Measurements from ENCODE around the gene FIGN. TPM values are rescaled to one million over a fixed set of nuclear protein-coding genes. Genes with fewer than 3 reads are reported as not detected.

FIGN gene
- total and polyA plus RNA-seq, 2 of the 8 experiments (the other 6 are each of a cell fraction or from before 2014, with no cell fraction given): 5.0 to 22.8 TPM

GRCh38 chr2:163548970-163549369, 186.8 kb downstream of the FIGN start:
- no peak for FAIRE-seq
- no peak overlapping the region for H3K56ac ChIP-seq (replicated peaks; ENCODE audit: insufficient read length, low read depth, low read length)
- no peak overlapping the region for H4K5ac ChIP-seq (ENCODE audit: insufficient read length, low read depth, low read length)
- no peaks in the 10 kb centered on the region for H4K20me1 ChIP-seq (replicated peaks in 1 of 2; ENCODE audit: control insufficient read depth in 1 of 2, insufficient read depth in 2 of 2, low read length in 2 of 2)
- H3K4me2 ChIP-seq (ENCODE audit: insufficient read depth in 1 of 2, low read depth in 2 of 2, low read length in 2 of 2): no peak overlapping the region
- DNase-seq (ENCODE audit: low read depth in 1 of 2, low spot score in 2 of 2): no peak
- H2BK120ac ChIP-seq (replicated peaks; ENCODE audit: low read depth, low read length): no peak overlapping the region
- 85% methylated on average over 3 of the region's 3 CpGs; no CpG with 5 or more reads in 1 of the 2 experiments for WGBS, 2 experiments (ENCODE audit: extremely low coverage in 1 of 2, insufficient coverage in 1 of 2, insufficient read length in 1 of 2, insufficient replicate concordance in 2 of 2, low coverage in 1 of 2, low lambda C conversion rate in 2 of 2, missing lambda C conversion rate in 1 of 2)
- no peak overlapping the region for H2BK12ac ChIP-seq (ENCODE audit: low read depth, low read length)
- H3K14ac ChIP-seq (ENCODE audit: insufficient read length): no peak overlapping the region
- H2BK20ac ChIP-seq (ENCODE audit: low read length): no peak overlapping the region
- H3K4me3 ChIP-seq (ENCODE audit: extremely low read depth in 1 of 4, insufficient read depth in 2 of 4, low read depth in 3 of 4, low read length in 4 of 4): no peak overlapping the region
- H3K27me3 ChIP-seq (replicated peaks in 1 of 4; ENCODE audit: control insufficient read depth in 3 of 4, extremely low read depth in 1 of 4, insufficient read depth in 3 of 4, low read length in 3 of 4): no peaks in the 10 kb centered on the region
- no peaks in the 10 kb centered on the region for H3K9me3 ChIP-seq (ENCODE audit: insufficient read depth in 2 of 2, low read depth in 1 of 2, low read length in 1 of 2)
- H3K27ac ChIP-seq (ENCODE audit: low read depth, low read length): no peak overlapping the region
- no peaks in the 10 kb centered on the region for H3K23me2 ChIP-seq (ENCODE audit: low read depth, low read length)
- H2AFZ ChIP-seq (ENCODE audit: low read length): no peak overlapping the region
- H3K4me1 ChIP-seq (replicated peaks in 1 of 4; ENCODE audit: control insufficient read depth in 3 of 4, insufficient read depth in 4 of 4, low read length in 3 of 4): no peaks in the 10 kb centered on the region
- no peak overlapping the region for H4K91ac ChIP-seq (replicated peaks; ENCODE audit: insufficient read length, low read length)
- CTCF ChIA-PET (ENCODE audit: partially characterized antibody): interaction anchor here (0.7 kb wide), 1 partner anchor 13 kb away, joined by 3 read pairs; no protein-coding TSS in a partner anchor
- no peaks in the 10 kb centered on the region for H3K36me3 ChIP-seq (ENCODE audit: control insufficient read depth in 2 of 4, insufficient read depth in 4 of 4, low read length in 3 of 4)
- no peak overlapping the region for H2AK5ac ChIP-seq (ENCODE audit: low read depth, low read length)
- POLR2A ChIA-PET (ENCODE audit: partially characterized antibody): no interaction called here
- H3K79me2 ChIP-seq (ENCODE audit: control insufficient read depth in 1 of 2, insufficient read depth in 2 of 2, low read length in 2 of 2): no peaks in the 10 kb centered on the region
- H3K79me1 ChIP-seq (ENCODE audit: low read depth, low read length): no peaks in the 10 kb centered on the region
- no peak overlapping the region for H2BK15ac ChIP-seq (ENCODE audit: low read length)
- H2BK5ac ChIP-seq (ENCODE audit: low read depth, low read length): no peak overlapping the region
- H3K9ac ChIP-seq (replicated peaks in 1 of 4; ENCODE audit: extremely low read depth in 1 of 4, low read depth in 3 of 4, low read length in 3 of 4): no peak overlapping the region
- H4K8ac ChIP-seq (ENCODE audit: extremely low read depth, insufficient read depth, low read length): no peak overlapping the region
- no peak overlapping the region for H3K23ac ChIP-seq (ENCODE audit: insufficient read length)
- no peak overlapping the region for H3K18ac ChIP-seq (ENCODE audit: extremely low read depth, low read length)
- no peak overlapping the region for H3K4ac ChIP-seq (replicated peaks; ENCODE audit: insufficient read length, low read depth, low read length)
- TF ChIP-seq SIN3A (conservative IDR thresholded peaks at IDR 0.05 in 1 of 2, IDR thresholded peaks at IDR 0.05 in 1 of 2; ENCODE audit: low read depth in 1 of 2, low read length in 2 of 2) (no peak), SIX5 (IDR thresholded peaks at IDR 0.05; ENCODE audit: low read depth, low read length) (no peak), CTBP2 (IDR thresholded peaks at IDR 0.05; ENCODE audit: borderline replicate concordance, insufficient read depth, insufficient read length, low read length) (no peak), JUN (IDR thresholded peaks at IDR 0.05; ENCODE audit: low read depth, low read length) (no peak), TAF1 (IDR thresholded peaks at IDR 0.05; ENCODE audit: low read depth, low read length) (no peak), GTF2F1 (IDR thresholded peaks at IDR 0.05; ENCODE audit: borderline replicate concordance, low read depth, low read length) (no peak), NRF1 (IDR thresholded peaks at IDR 0.05; ENCODE audit: low read depth, low read length) (no peak), JUND (IDR thresholded peaks at IDR 0.05; ENCODE audit: low read length) (no peak), TBP (IDR thresholded peaks at IDR 0.05; ENCODE audit: low read depth, low read length) (no peak), EZH2 (IDR thresholded peaks at IDR 0.05; ENCODE audit: low read depth, low read length, severe bottlenecking) (no peak), USF2 (IDR thresholded peaks at IDR 0.05; ENCODE audit: low read length) (no peak), CREB1 (IDR thresholded peaks at IDR 0.05) (no peak), CEBPB (IDR thresholded peaks at IDR 0.05; ENCODE audit: low read depth, low read length) (no peak)

Measured in H1 (cell line).